PFSK-1 (cell line): ENCODE data around the gene TTC28.

Experiments
- FOXP2 ChIP-seq: optimal IDR thresholded peaks from 2 replicates; pipeline ENCODE3; 2011; ENCODE audit warnings: borderline replicate concordance, control low read depth, inconsistent platforms; ENCODE audit not compliant: insufficient read depth; ENCODE audit errors: extremely low read length, extremely low read depth
- POLR2AphosphoS5 ChIP-seq: IDR thresholded peaks from 2 replicates; pipeline ENCODE4 v1.6.1; 2012; ENCODE audit warnings: low read depth, mild to moderate bottlenecking, control low read depth, low read length, moderate library complexity
- REST ChIP-seq, 2 experiments: IDR thresholded peaks; 2 replicates each; pipeline versions ENCODE4 v1.6.1 to v1.8.0; 2011 to 2012; ENCODE audit warnings: low read depth in 2 of 2, low read length in 2 of 2, control low read depth in 1 of 2, inconsistent platforms in 1 of 2, mild to moderate bottlenecking in 1 of 2, moderate library complexity in 1 of 2; ENCODE audit not compliant: insufficient read depth in 1 of 2
- SIN3A ChIP-seq: IDR thresholded peaks from 2 replicates; pipeline ENCODE4 v1.6.1; 2012; ENCODE audit warnings: mild to moderate bottlenecking, low read length, moderate library complexity, borderline replicate concordance; ENCODE audit not compliant: insufficient read depth
- TAF1 ChIP-seq: IDR thresholded peaks from 2 replicates; pipeline ENCODE4 v1.6.1; 2012; ENCODE audit warnings: low read length, control low read depth, borderline replicate concordance; ENCODE audit not compliant: insufficient read depth

TTC28 gene

GRCh38 chr22:28444659-28445058 is 235.0 kb downstream of the TTC28 start:
- no peak for TF ChIP-seq FOXP2
- no peak for TF ChIP-seq SIN3A
- no peak for TF ChIP-seq TAF1
- no peak for TF ChIP-seq REST (IDR thresholded peaks at IDR 0.05; ENCODE audit: insufficient read depth in 1 of 2, low read depth in 2 of 2, low read length in 2 of 2)
- no peak for TF ChIP-seq POLR2AphosphoS5

- TF ChIP-seq FOXP2 (peak; percentile 64), POLR2AphosphoS5 (peak; percentile 37; the same call in 1 of the 2 replicates), REST (IDR thresholded peaks at IDR 0.05; ENCODE audit: insufficient read depth in 1 of 2, low read depth in 2 of 2, low read length in 2 of 2) (no peak), TAF1 (peak; percentile 84; the same call in 1 of the 2 replicates)
Observed at GRCh38 chr22:28443526-28443876, 236.1 kb downstream of the TTC28 start.

- TF ChIP-seq FOXP2 = no peak
- TF ChIP-seq REST (IDR thresholded peaks at IDR 0.05; ENCODE audit: insufficient read depth in 1 of 2, low read depth in 2 of 2, low read length in 2 of 2) = no peak
- TF ChIP-seq POLR2AphosphoS5 = no peak
- TF ChIP-seq SIN3A = no peak
- no peak for TF ChIP-seq TAF1
Observed at GRCh38 chr22:28442711-28443525, 236.7 kb downstream of the TTC28 start.

- TF ChIP-seq TAF1 = no peak
- TF ChIP-seq SIN3A = no peak
- TF ChIP-seq POLR2AphosphoS5 = no peak
- TF ChIP-seq FOXP2 = no peak
- TF ChIP-seq REST (IDR thresholded peaks at IDR 0.05; ENCODE audit: insufficient read depth in 1 of 2, low read depth in 2 of 2, low read length in 2 of 2) = no peak
Observed at GRCh38 chr22:28442264-28442710, 237.4 kb downstream of the TTC28 start.

- TF ChIP-seq FOXP2 (no peak), REST (IDR thresholded peaks at IDR 0.05; ENCODE audit: insufficient read depth in 1 of 2, low read depth in 2 of 2, low read length in 2 of 2) (no peak), POLR2AphosphoS5 (no peak), SIN3A (no peak), TAF1 (no peak)
Observed at GRCh38 chr22:28441720-28442263, 237.8 kb downstream of the TTC28 start.
